GM12873 (cell line): ENCODE results near the gene SIGLEC5.

Experiments used
- TF ChIP-seq, protein P1 (sequence below): IDR thresholded peaks from 2 replicates; pipeline ENCODE4 v1.5.1; 2012; ENCODE audit warnings: low read depth, mild to moderate bottlenecking, moderate library complexity, low read length, control low read depth; ENCODE audit not compliant: insufficient read depth; ENCODE audit errors: missing control alignments

Gene SIGLEC5

DNA sequence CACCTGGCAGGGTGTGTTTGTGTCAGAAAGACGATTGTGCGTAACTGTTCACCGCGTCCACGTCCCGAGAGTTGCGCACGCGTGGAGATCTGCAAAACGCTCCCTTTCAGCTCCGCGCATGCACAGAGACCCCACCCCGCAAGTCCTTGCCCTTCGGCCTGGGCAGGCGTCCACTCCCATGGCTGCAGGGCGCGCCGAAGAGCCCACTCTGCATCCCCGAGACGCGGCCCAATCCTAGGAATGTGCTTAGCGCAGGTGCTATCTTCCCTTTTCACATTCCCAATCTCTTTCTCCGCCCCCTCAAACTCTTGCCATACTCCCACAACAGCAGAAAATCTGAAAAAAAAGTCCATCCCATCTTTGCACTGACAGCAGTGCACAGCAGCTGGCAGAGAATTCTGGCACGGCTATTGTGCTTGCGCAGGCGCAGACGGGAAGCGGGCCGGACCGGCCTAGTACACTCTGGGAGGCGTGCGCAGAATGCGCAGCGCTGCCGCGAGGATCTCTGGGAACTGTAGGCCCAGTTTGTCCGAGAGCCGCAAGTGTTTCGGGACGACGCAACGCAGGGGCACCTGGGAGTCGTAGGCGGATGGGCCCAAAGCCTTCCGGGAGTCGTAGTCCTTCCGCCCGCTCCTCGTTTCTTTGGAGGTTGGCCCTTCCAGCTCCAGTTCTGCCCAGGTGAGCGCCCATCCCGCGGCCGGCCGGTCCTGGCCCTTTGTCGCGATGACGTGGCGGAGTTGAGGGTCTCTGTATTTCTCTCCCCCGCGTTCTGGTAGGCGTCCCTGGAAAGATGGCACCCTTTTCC lies 36.0 kb downstream of the SIGLEC5 start:
- TF ChIP-seq, protein P1, sequence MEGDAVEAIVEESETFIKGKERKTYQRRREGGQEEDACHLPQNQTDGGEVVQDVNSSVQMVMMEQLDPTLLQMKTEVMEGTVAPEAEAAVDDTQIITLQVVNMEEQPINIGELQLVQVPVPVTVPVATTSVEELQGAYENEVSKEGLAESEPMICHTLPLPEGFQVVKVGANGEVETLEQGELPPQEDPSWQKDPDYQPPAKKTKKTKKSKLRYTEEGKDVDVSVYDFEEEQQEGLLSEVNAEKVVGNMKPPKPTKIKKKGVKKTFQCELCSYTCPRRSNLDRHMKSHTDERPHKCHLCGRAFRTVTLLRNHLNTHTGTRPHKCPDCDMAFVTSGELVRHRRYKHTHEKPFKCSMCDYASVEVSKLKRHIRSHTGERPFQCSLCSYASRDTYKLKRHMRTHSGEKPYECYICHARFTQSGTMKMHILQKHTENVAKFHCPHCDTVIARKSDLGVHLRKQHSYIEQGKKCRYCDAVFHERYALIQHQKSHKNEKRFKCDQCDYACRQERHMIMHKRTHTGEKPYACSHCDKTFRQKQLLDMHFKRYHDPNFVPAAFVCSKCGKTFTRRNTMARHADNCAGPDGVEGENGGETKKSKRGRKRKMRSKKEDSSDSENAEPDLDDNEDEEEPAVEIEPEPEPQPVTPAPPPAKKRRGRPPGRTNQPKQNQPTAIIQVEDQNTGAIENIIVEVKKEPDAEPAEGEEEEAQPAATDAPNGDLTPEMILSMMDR = no peak

DNA sequence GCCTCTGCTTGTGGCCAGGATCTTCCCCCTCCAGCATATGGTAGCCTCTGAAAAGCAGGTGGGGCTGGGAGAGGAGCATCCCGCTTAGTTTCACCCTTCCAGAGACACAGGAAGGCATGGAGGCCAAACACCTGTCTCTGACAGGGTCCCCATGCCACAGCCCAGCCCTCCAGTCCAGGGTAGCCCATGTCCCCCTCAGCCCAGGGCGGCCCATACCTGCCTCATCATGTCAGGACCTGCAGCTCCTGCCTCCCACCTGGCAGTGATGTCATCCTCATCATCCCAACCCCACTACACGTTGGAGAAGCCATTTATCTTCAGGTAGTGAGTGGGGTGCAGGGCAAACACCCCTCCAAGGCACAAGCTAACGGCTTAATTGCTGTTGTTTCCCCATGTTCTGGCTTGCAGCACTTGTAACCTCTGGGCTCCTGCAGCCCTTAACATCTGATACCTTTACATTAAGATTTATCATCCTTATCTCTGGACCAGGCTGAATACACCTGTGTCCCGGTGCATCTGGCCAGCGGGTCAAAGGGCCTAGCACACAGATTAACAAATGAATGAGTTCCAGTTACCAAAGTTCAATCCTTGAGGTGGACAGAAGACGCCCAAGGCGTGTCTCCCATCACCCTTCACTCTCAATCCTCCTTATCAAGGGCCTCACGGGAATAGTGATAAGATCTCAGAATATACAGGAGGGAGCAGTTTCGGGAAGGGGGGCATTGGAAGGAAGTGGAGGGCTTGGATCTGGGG lies 36.9 kb downstream of the SIGLEC5 start:
- TF ChIP-seq, protein P1 = no peak

DNA sequence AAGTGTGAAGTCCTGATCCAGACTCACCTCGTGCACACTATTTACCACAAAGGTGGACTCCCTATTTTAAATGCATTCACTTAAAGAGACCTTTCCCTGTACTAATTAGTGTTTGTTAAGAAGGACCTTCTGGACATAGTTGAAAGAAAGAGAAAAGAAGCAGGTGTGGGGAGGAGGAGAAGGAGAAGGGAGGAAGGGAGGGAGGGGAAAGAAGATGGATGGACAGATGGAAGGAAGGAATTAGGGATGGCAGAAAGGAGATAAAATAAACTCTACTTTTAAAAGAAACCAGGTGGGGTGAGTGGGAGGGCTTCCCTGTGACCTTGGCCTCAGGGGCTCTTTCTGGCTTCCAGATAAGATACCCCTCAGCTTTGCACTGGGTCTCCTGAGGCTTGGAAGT lies 37.7 kb downstream of the SIGLEC5 start:
- TF ChIP-seq, protein P1 = no peak

DNA sequence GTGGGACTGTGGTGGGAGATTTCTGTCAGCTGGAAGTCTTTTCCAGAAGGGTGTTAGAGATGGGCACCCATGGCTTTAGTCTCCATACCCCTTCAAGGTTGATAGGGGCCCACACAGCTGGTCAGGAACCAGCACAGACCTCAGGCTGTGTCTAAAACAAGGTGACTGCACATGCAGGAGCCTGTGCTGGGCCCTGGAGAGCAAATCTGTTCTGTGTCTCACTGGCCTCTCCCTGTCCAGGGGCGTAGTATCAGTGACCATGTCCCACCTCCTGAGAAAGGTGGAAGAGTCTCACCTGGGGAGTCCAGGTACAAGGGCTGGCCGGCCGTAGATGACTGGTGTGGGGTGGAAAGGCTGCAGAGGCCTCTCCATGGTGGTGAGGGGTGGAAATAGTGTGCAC lies 39.8 kb downstream of the SIGLEC5 start:
- TF ChIP-seq, protein P1 = no peak

DNA sequence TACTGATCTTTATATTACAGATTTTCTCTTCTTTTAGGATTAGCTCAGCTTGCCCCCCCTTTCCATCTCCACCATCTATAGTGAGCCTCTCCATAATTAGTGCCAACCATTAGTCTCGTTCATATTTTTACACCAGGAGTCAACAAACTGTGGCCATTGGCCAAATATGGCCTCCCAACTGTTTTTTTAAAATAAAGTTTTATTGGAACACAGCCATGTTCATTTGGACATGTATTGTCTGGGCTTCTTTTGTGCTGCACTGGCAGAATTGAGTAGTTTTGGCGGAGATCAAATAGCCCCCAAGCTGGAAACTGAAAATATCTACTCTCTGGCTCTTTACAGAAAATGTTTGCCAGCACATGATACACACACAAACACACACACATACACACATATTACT lies 40.7 kb downstream of the SIGLEC5 start:
- TF ChIP-seq, protein P1 = no peak

DNA sequence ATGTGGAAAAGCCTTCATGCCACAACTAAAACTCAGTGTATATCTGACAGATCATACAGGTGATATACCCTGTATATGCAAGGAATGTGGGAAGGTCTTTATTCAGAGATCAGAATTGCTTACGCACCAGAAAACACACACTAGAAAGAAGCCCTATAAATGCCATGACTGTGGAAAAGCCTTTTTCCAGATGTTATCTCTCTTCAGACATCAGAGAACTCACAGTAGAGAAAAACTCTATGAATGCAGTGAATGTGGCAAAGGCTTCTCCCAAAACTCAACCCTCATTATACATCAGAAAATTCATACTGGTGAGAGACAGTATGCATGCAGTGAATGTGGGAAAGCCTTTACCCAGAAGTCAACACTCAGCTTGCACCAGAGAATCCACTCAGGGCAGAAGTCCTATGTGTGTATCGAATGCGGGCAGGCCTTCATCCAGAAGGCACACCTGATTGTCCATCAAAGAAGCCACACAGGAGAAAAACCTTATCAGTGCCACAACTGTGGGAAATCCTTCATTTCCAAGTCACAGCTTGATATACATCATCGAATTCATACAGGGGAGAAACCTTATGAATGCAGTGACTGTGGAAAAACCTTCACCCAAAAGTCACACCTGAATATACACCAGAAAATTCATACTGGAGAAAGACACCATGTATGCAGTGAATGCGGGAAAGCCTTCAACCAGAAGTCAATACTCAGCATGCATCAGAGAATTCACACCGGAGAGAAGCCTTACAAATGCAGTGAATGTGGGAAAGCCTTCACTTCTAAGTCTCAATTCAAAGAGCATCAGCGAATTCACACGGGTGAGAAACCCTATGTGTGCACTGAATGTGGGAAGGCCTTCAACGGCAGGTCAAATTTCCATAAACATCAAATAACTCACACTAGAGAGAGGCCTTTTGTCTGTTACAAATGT lies 42.7 kb downstream of the SIGLEC5 start:
- TF ChIP-seq, protein P1 = no peak
